Activated naive CD4-positive, alpha-beta T cell treated with anti-CD3 and anti-CD28 coated beads, Interleukin-2, amount 50 U/mL, for 72 hours (primary cell): Measurements from ENCODE around the gene MST1R. TPM values are rescaled to one million over a fixed set of nuclear protein-coding genes. Genes with fewer than 3 reads are reported as not detected.

Experiments
- total RNA-seq, 2 donors: library from RNA; stranded (reverse); gene quantifications; one replicate each; pipeline ENCODE4 v1.2.3, GENCODE V29; 2022

Gene MST1R
- total RNA-seq, 2 donors from 2014 or later = 0.68 to 2.8 TPM

Other genes starting within 250 kb of the MST1R start
- 100 to 1,000 TPM; 137 to 164 TPM for gene APEH, start 229.5 kb downstream of the MST1R start, total RNA-seq
- 10 to 100 TPM; 11.8 to 15.9 TPM for gene MST1, start 214.4 kb downstream of the MST1R start, total RNA-seq
- gene RNF123, start 214.3 kb downstream of the MST1R start, total RNA-seq = 10 to 100 TPM; 25.5 to 34.0 TPM
- not detected for gene AMIGO3, start 184.2 kb downstream of the MST1R start, total RNA-seq
- gene GMPPB, start 179.9 kb downstream of the MST1R start, total RNA-seq = 10 to 100 TPM; 29.9 to 31.6 TPM
- 10 to 100 TPM; 26.2 to 26.9 TPM for gene IP6K1, start 117.3 kb downstream of the MST1R start, total RNA-seq
- under 1 TPM; 0.25 to 0.32 TPM for gene CDHR4, start 104.0 kb downstream of the MST1R start, total RNA-seq
- gene INKA1, start 100.6 kb downstream of the MST1R start, total RNA-seq = under 1 TPM; 0.30 to 0.49 TPM
- gene UBA7, start 89.9 kb downstream of the MST1R start, total RNA-seq = 100 to 1,000 TPM; 101 to 133 TPM
- 10 to 100 TPM; 30.0 TPM for gene TRAIP, start 47.3 kb downstream of the MST1R start, total RNA-seq
- gene CAMKV, start 34.0 kb downstream of the MST1R start, total RNA-seq = under 1 TPM; 0.43 to 0.48 TPM
- 1 to 10 TPM; 6.0 to 8.4 TPM for gene MON1A, start 25.9 kb upstream of the MST1R start, total RNA-seq
- gene RBM6, start 36.3 kb upstream of the MST1R start, total RNA-seq = 100 to 1,000 TPM in 1 of 2 donors, 10 to 100 TPM in 1; 94.6 to 168 TPM
- 100 to 1,000 TPM; 159 to 182 TPM for gene RBM5, start 185.0 kb upstream of the MST1R start, total RNA-seq